HG03565 (cell line): ENCODE data around the gene BIRC6.

Source experiments
- ATAC-seq: cut with Tn5 transposase; IDR thresholded peaks from one replicate; pipeline ENCODE4 v1.9.1; 2021; ENCODE audit warnings: mild to moderate bottlenecking, moderate library complexity; ENCODE audit not compliant: unreplicated experiment

Gene BIRC6

DNA sequence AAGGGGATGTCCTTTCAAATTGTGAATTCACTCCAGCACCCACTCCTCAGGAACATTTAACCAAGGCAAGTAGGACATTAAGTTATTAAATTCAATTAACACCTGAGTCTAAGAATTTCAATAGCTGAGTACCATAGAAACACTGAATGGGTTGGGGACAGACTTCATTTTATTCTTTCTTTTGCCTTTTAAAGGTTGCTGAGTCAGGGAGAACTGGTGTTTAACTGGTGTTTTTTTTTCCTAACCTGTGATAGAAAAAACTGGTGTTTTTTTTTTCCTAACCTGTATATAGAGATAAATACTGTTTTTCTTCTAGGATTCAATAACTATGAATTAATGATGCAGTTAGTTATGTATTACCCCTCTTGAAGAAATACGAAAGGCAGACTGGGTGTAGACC, 309.9 kb downstream of the BIRC6 start:
- ATAC-seq = no peak

GRCh38 chr2:32668254-32668653, 311.4 kb downstream of the BIRC6 start:
- no peak for ATAC-seq
